H1 (cell line): ENCODE data around the gene NCOA5. TPM values are rescaled to one million over a fixed set of nuclear protein-coding genes. Genes with fewer than 3 reads are reported as not detected.

Experiments used
- CHD1 ChIP-seq: IDR thresholded peaks from 2 replicates; pipeline ENCODE4 v1.6.1; 2012; ENCODE audit warnings: low read depth, low read length, improper control_type of control experiment
- KDM5A ChIP-seq: fragments of 200-600 bp; IDR thresholded peaks from 2 replicates; pipeline ENCODE4 v1.7.1; 2012; ENCODE audit warnings: mild to moderate bottlenecking, low read length, inconsistent platforms, mixed read lengths
- NANOG ChIP-seq: IDR thresholded peaks from 2 replicates; pipeline ENCODE4 v1.6.1; 2011; ENCODE audit warnings: low read length, low read depth, mild to moderate bottlenecking, inconsistent platforms; ENCODE audit not compliant: insufficient read depth, poor library complexity, severe bottlenecking
- TAF7 ChIP-seq: optimal IDR thresholded peaks from 2 replicates; pipeline ENCODE3; 2011; ENCODE audit warnings: low read depth, mild to moderate bottlenecking, inconsistent platforms, low read length, moderate library complexity, borderline replicate concordance
- polyA plus RNA-seq, 7 experiments: library from polyadenylated mRNA; depleted of rRNA in 3 of 7; stranded (reverse) in 5 of 7; unstranded in 2 of 7; fragments of >200 nt in 5 of 7; fragments of 200-250 nt in 2 of 7; gene quantifications; 1 replicate in 5 of 7; 2 replicates in 1 of 7; 4 replicates in 1 of 7; pipeline versions ENCODE4 v1.2.1 to v1.2.3, GENCODE V29; 2011 to 2013; ENCODE audit warnings: missing spikeins in 2 of 7, mixed read lengths in 2 of 7
- total RNA-seq: library from RNA; stranded (reverse); fragmentation: NEBNext Ultra II Directional; extraction: Animal tissue kit (Norgen Biotek cat#: 25700); gene quantifications from 2 replicates; pipeline ENCODE4 v1.2.1, GENCODE V29; 2021
- TF ChIP-seq, protein P1 (sequence below): IDR thresholded peaks from 2 replicates; pipeline ENCODE4 v1.6.1; 2012; ENCODE audit warnings: low read length, inconsistent platforms
- TF ChIP-seq, protein P2 (sequence below): IDR thresholded peaks from 2 replicates; pipeline ENCODE4 v1.6.1; 2012; ENCODE audit warnings: inconsistent platforms

Gene NCOA5
- total and polyA plus RNA-seq, 2 of the 8 experiments (the other 6 are each of a cell fraction or from before 2014, with no cell fraction given) = 20.4 to 29.0 TPM

- TF ChIP-seq NANOG (no peak), CHD1 (no peak), KDM5A (no peak), TAF7 (no peak)
- TF ChIP-seq, protein P1, sequence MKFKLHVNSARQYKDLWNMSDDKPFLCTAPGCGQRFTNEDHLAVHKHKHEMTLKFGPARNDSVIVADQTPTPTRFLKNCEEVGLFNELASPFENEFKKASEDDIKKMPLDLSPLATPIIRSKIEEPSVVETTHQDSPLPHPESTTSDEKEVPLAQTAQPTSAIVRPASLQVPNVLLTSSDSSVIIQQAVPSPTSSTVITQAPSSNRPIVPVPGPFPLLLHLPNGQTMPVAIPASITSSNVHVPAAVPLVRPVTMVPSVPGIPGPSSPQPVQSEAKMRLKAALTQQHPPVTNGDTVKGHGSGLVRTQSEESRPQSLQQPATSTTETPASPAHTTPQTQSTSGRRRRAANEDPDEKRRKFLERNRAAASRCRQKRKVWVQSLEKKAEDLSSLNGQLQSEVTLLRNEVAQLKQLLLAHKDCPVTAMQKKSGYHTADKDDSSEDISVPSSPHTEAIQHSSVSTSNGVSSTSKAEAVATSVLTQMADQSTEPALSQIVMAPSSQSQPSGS = no peak
- TF ChIP-seq, protein P2, sequence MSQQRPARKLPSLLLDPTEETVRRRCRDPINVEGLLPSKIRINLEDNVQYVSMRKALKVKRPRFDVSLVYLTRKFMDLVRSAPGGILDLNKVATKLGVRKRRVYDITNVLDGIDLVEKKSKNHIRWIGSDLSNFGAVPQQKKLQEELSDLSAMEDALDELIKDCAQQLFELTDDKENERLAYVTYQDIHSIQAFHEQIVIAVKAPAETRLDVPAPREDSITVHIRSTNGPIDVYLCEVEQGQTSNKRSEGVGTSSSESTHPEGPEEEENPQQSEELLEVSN = no peak
- TF ChIP-seq, all 59 proteins: peak for 0
Observed at GRCh38 chr20:46054606-46055005, 35.2 kb downstream of the NCOA5 start (continued).
